Large intestine (tissue), 3 donors: ENCODE measurements around the gene FERMT3. TPM values are rescaled to one million over a fixed set of nuclear protein-coding genes. Genes with fewer than 3 reads are reported as not detected.
"Not testable (repeated sequence)": the region's sequence is repeated elsewhere in the genome, so short reads cannot be mapped to it uniquely, and the experiment has no call there.

Source experiments
- DNase-seq, 2 donors: peaks; one replicate each; pipeline versions ENCODE4 v3.0.0 to v3.0.0-alpha.2; 2013
- H3K27ac ChIP-seq: one replicate; pipeline ENCODE4 v1.5.1; 2013; ENCODE audit warnings: low read length
- H3K27me3 ChIP-seq: 2 replicates; pipeline ENCODE4 v1.6.1; 2013; ENCODE audit warnings: low read length; ENCODE audit not compliant: control insufficient read depth, insufficient read depth
- H3K36me3 ChIP-seq: 2 replicates; pipeline ENCODE4 v1.6.1; 2013; ENCODE audit warnings: low read length; ENCODE audit not compliant: control insufficient read depth, insufficient read depth
- H3K4me1 ChIP-seq: one replicate; pipeline ENCODE4 v1.6.1; 2013; ENCODE audit warnings: low read length; ENCODE audit not compliant: control insufficient read depth, insufficient read depth
- H3K4me3 ChIP-seq: one replicate; pipeline ENCODE4 v1.5.1; 2013; ENCODE audit warnings: low read length
- H3K9me3 ChIP-seq: one replicate; pipeline ENCODE4 v1.6.1; 2013; ENCODE audit warnings: mild to moderate bottlenecking, low read depth, low read length, moderate library complexity; ENCODE audit not compliant: control insufficient read depth
- WGBS: methylation state at CpG from one replicate; pipeline ENCODE4 v1.1.5; 2013; ENCODE audit warnings: low lambda C conversion rate; ENCODE audit not compliant: insufficient coverage; 5-methylcytosine and 5-hydroxymethylcytosine counted together
- polyA plus RNA-seq: library from polyadenylated mRNA; unstranded; fragments of 120-200 nt; gene quantifications from one replicate; pipeline ENCODE4 v1.2.1, GENCODE V29; 2013

Gene FERMT3
- polyA plus RNA-seq, 1 donor: 28.5 TPM

GRCh38 chr11:64243236-64243854, 36.8 kb downstream of the FERMT3 start:
- H3K4me1 ChIP-seq: peaks cover 38% of the 10 kb centered on the region
- no peak overlapping the region for H3K4me3 ChIP-seq
- no peak for DNase-seq
- no peaks in the 10 kb centered on the region for H3K27me3 ChIP-seq
- no CpG with 5 or more reads among the region's 8 CpGs for WGBS
- no peak overlapping the region for H3K27ac ChIP-seq
- H3K9me3 ChIP-seq: no peaks in the 10 kb centered on the region
- H3K36me3 ChIP-seq: peaks cover 27% of the 10 kb centered on the region

DNA sequence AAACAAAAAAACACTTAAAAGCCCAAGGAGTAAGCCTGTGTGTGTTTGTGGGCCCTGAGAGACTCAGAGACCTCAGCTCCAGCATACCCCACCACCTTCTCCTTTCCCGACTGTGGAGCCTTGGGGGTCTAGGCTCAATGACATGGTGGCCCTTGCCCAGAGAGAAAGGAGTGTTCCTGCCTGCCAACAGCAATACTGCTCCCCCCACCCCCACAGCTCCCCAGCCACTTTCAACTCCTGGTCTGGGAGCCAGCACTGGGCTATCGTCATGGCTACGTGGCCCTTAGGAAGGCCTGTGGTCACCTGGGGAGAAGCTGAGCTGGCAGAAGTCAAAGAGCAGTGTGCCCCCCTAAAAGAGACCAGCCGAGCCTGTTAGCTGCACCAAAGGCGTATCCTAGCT, 37.6 kb downstream of the FERMT3 start:
- Histone ChIP-seq H3K36me3 (peaks cover 20% of the 10 kb centered on the region), H3K9me3 (no peaks in the 10 kb centered on the region), H3K4me3 (no peak overlapping the region), H3K4me1 (peaks cover 44% of the 10 kb centered on the region), H3K27ac (no peak overlapping the region), H3K27me3 (no peaks in the 10 kb centered on the region)
- DNase-seq: no peak
- no CpG with 5 or more reads among the region's 5 CpGs for WGBS

- no peaks in the 10 kb centered on the region for H3K9me3 ChIP-seq
- no peak for DNase-seq
- H3K27me3 ChIP-seq: no peaks in the 10 kb centered on the region
- peaks cover 16% of the 10 kb centered on the region for H3K36me3 ChIP-seq
- peak overlapping the region; percentile 83 for H3K4me3 ChIP-seq
- peak overlapping the region; percentile 89 for H3K27ac ChIP-seq
- WGBS: no CpG with 5 or more reads among the region's 6 CpGs
- peaks cover 47% of the 10 kb centered on the region for H3K4me1 ChIP-seq
Observed at GRCh38 chr11:64244966-64245365, 38.4 kb downstream of the FERMT3 start.

- H3K9me3 ChIP-seq: no peaks in the 10 kb centered on the region
- no peaks in the 10 kb centered on the region for H3K27me3 ChIP-seq
- H3K27ac ChIP-seq: peak overlapping the region; percentile 89
- no peak for DNase-seq
- peaks cover 47% of the 10 kb centered on the region for H3K4me1 ChIP-seq
- no CpG with 5 or more reads among the region's 6 CpGs for WGBS
- peak overlapping the region; percentile 83 for H3K4me3 ChIP-seq
- peaks cover 16% of the 10 kb centered on the region for H3K36me3 ChIP-seq
Observed at GRCh38 chr11:64245401-64245796, 38.9 kb downstream of the FERMT3 start.

GRCh38 chr11:64245797-64246620, 39.5 kb downstream of the FERMT3 start:
- H3K27me3 ChIP-seq: no peaks in the 10 kb centered on the region
- H3K4me1 ChIP-seq: peaks cover 50% of the 10 kb centered on the region
- peak overlapping the region; percentile 89 for H3K27ac ChIP-seq
- peak overlapping the region; percentile 83 for H3K4me3 ChIP-seq
- WGBS: no CpG with 5 or more reads among the region's 46 CpGs
- H3K36me3 ChIP-seq: peaks cover 16% of the 10 kb centered on the region
- peak; percentile 74 to 83 for DNase-seq
- no peaks in the 10 kb centered on the region for H3K9me3 ChIP-seq

GRCh38 chr11:64246621-64246870, 40.0 kb downstream of the FERMT3 start:
- no CpG with 5 or more reads among the region's 43 CpGs for WGBS
- Histone ChIP-seq H3K36me3 (peaks cover 16% of the 10 kb centered on the region), H3K4me1 (peaks cover 52% of the 10 kb centered on the region), H3K27ac (peak overlapping the region; percentile 89)
- DNase-seq, H3K27me3 ChIP-seq, H3K9me3 ChIP-seq, H3K4me3 ChIP-seq: not testable (repeated sequence)

GRCh38 chr11:64246871-64247728, 40.6 kb downstream of the FERMT3 start, which contains the start of gene PPP1R14B:
PPP1R14B (minus strand) TSS chr11:64246943; CDS start chr11:64246673, 270 bp downstream.
- no peaks in the 10 kb centered on the region for H3K27me3 ChIP-seq
- H3K4me1 ChIP-seq: peaks cover 52% of the 10 kb centered on the region
- DNase-seq: peak; percentile 74 to 86
- WGBS: no CpG with 5 or more reads among the region's 74 CpGs
- peak within 1 kb of the TSS; percentile 83 for H3K4me3 ChIP-seq
- H3K9me3 ChIP-seq: no peaks in the 10 kb centered on the region
- H3K36me3 ChIP-seq: peaks cover 16% of the 10 kb centered on the region
- H3K27ac ChIP-seq: peak within 1 kb of the TSS; percentile 91

DNA sequence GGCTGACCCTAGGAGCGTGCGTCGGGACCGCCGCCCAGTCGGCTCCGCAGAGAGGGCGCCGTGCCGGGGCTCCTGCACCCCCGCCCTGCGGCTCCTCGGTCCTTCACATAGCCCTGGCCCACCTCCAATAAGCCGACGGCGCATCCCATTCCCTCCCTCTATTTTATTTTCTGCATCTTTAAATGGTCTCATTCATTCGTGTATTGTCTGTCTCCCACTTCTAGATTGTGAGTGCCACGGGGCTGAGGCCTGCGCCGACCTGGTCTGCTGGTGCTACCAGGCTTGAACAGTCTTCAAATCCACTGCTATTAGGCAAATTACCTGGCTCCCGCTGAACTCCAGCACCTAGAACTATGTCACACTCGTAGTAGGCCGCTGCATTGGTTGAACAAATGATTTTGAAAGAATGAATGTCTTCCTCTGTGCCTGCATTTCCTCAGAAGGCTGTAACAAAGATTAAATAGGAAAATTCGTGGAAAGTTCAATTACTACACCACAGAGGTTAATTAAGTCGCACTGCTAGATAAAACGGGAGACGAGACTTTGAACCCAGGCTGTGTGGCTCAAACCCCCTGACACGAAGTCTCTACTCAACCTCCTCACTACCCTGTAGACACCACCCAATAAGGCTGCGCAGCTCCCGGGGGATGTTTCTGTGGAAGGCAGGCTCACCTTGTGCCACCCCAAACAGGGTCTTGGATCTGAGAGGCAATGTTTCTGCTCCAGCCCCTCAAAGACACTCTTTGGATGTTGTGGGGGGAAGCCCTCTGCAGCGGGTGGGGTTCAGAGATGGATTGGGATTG, 41.4 kb downstream of the FERMT3 start:
- no peaks in the 10 kb centered on the region for H3K9me3 ChIP-seq
- peaks cover 49% of the 10 kb centered on the region for H3K4me1 ChIP-seq
- WGBS: 20% methylated on average over 2 of the region's 31 CpGs
- H3K27me3 ChIP-seq: no peaks in the 10 kb centered on the region
- H3K36me3 ChIP-seq: peaks cover 15% of the 10 kb centered on the region
- H3K27ac ChIP-seq: peak overlapping the region; percentile 91
- peak overlapping the region; percentile 80 for H3K4me3 ChIP-seq
- DNase-seq: peak in 1 of 2 donors; percentile 64

DNA sequence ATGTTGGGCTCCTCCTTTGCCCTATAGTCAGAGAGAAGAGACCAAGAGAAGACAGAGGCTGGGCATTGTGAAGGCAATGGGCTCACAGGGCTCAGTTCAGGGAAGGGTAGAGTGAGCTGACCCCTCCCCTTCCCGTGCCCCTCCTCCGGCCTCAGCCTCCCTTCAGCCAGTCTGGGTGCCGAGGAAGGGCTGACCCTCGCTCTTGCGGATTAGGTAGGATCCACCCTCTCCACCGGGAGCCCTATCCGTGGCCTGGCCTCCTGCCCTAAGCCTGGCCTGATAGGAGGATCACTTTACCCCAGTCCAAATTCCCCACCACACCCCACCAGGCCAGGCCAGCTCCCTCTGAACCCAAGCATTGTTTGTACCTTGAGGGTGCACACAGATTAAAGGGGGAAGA, 42.1 kb downstream of the FERMT3 start:
- Histone ChIP-seq H3K4me1 (peaks cover 51% of the 10 kb centered on the region), H3K4me3 (no peak overlapping the region), H3K27ac (no peak overlapping the region), H3K36me3 (peaks cover 14% of the 10 kb centered on the region), H3K9me3 (no peaks in the 10 kb centered on the region), H3K27me3 (no peaks in the 10 kb centered on the region)
- no peak for DNase-seq
- no CpG with 5 or more reads among the region's 7 CpGs for WGBS

- Histone ChIP-seq H3K4me3 (no peak overlapping the region), H3K36me3 (peaks cover 13% of the 10 kb centered on the region), H3K4me1 (peaks cover 54% of the 10 kb centered on the region), H3K27me3 (no peaks in the 10 kb centered on the region), H3K27ac (no peak overlapping the region), H3K9me3 (no peaks in the 10 kb centered on the region)
- no peak for DNase-seq
- no CpG with 5 or more reads among the region's 4 CpGs for WGBS
Observed at GRCh38 chr11:64249038-64249437, 42.5 kb downstream of the FERMT3 start.
